ENCODE results near the gene SPSB4.

DNA sequence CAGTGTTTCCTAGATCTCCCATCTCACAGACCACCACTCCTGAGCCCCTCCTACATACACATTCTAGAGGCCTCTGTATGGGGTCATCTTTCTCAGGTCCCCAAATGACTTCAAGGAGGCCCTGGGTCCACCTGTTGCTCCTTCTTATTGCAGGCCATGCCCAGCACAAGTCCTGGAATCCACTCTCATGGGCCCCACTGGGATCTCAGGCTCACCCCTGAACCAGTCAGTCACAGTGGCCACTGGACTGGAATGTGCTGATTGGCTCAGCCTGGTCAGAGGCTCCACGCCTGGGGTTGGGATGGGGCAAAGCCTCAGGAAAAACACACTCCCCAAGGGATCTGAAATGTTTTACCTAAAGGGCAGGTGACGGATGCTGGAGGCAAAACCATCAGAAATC, 55.7 kb downstream of the SPSB4 start:
- TF ChIP-seq, protein P1, sequence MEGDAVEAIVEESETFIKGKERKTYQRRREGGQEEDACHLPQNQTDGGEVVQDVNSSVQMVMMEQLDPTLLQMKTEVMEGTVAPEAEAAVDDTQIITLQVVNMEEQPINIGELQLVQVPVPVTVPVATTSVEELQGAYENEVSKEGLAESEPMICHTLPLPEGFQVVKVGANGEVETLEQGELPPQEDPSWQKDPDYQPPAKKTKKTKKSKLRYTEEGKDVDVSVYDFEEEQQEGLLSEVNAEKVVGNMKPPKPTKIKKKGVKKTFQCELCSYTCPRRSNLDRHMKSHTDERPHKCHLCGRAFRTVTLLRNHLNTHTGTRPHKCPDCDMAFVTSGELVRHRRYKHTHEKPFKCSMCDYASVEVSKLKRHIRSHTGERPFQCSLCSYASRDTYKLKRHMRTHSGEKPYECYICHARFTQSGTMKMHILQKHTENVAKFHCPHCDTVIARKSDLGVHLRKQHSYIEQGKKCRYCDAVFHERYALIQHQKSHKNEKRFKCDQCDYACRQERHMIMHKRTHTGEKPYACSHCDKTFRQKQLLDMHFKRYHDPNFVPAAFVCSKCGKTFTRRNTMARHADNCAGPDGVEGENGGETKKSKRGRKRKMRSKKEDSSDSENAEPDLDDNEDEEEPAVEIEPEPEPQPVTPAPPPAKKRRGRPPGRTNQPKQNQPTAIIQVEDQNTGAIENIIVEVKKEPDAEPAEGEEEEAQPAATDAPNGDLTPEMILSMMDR (IDR thresholded peaks at IDR 0.05), result no peak
- TF ChIP-seq POLR2AphosphoS5 (IDR thresholded peaks at IDR 0.05), result no peak
- no peak for TF ChIP-seq POLR2A (IDR thresholded peaks at IDR 0.05)
